Activated CD4-positive, alpha-beta T cell treated with anti-CD3 and anti-CD28 coated beads, Interleukin-10, Interleukin-2, amounts not matched to agents 100 ng/mL and 50 ng/mL, durations not matched to agents 16 hours and 8 hours (primary cell): ENCODE results near the gene CDH7.

Experiments used
- DNase-seq: peaks from one replicate; pipeline ENCODE4 v3.0.0-alpha.2; 2020

The CDH7 gene, protein sequence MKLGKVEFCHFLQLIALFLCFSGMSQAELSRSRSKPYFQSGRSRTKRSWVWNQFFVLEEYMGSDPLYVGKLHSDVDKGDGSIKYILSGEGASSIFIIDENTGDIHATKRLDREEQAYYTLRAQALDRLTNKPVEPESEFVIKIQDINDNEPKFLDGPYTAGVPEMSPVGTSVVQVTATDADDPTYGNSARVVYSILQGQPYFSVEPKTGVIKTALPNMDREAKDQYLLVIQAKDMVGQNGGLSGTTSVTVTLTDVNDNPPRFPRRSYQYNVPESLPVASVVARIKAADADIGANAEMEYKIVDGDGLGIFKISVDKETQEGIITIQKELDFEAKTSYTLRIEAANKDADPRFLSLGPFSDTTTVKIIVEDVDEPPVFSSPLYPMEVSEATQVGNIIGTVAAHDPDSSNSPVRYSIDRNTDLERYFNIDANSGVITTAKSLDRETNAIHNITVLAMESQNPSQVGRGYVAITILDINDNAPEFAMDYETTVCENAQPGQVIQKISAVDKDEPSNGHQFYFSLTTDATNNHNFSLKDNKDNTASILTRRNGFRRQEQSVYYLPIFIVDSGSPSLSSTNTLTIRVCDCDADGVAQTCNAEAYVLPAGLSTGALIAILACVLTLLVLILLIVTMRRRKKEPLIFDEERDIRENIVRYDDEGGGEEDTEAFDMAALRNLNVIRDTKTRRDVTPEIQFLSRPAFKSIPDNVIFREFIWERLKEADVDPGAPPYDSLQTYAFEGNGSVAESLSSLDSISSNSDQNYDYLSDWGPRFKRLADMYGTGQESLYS

GRCh38 chr18:65750389-65751154 lies at the start of gene CDH7:
Gene CDH7 (plus strand): TSS chr18:65751012. CDS start chr18:65762843, 11,831 bp downstream.
- no peak for DNase-seq

GRCh38 chr18:65704046-65704445 lies 46.8 kb upstream of the CDH7 start:
- no peak for DNase-seq

- DNase-seq = no peak
Measured at GRCh38 chr18:65706646-65707045, 44.2 kb upstream of the CDH7 start.

GRCh38 chr18:65711493-65711892 lies 39.3 kb upstream of the CDH7 start:
- no peak for DNase-seq

DNA sequence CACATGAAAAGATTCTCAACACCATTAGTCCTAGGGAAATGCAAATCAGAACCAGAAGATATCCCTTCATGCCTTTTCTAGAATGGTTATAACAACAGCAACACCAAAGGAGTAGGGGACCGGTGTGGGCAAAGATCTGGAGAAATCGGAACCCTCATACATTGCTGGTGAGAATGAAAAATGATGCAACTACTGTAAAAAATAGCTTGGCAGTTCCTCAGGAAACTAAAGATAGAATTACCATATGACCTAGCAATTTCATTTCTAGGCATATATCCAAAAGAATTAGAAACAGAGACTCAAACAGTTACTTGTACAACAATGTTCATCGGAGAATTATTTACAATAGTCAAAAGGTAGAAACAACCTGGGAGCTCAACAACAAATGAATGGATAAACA lies 29.2 kb upstream of the CDH7 start:
- no peak for DNase-seq

DNA sequence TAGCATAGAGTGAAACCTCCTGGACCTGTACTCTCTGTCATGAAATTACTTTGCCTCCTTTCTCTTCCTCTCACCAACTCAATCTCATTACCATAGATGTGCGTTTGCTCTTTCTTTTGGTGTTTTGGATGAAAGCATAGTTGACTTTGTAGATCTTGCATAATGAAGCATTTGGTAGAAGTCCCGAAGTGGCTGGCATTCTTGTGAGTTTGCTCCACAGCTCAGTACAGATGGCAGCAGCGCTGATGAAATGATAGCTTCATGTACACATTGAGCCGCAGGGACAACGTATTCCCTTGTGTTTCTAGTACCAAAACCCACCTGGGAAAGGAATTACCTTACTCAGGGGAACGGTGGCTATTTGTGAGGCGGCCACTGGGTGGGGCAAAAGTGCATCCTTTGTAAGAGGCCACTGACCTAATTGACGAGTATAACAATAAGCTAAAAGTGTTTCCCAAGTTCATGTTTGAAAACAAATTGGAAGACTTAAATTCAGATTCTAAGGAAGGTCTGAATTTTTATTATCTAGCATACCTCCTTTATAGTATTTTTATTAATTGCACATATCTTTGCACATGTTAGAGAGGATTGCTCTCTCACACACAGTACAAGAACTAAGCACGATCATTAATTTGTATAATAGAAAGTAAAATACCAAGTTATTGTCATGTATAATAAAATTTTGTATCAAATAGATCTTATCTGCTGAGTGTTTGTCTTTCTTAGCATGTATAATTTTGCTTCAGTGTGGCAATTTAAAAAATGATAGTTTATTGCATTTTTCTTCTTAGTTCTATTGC lies 25.4 kb upstream of the CDH7 start:
- no peak for DNase-seq

GRCh38 chr18:65735155-65735554 lies 15.7 kb upstream of the CDH7 start:
- DNase-seq = no peak

DNA sequence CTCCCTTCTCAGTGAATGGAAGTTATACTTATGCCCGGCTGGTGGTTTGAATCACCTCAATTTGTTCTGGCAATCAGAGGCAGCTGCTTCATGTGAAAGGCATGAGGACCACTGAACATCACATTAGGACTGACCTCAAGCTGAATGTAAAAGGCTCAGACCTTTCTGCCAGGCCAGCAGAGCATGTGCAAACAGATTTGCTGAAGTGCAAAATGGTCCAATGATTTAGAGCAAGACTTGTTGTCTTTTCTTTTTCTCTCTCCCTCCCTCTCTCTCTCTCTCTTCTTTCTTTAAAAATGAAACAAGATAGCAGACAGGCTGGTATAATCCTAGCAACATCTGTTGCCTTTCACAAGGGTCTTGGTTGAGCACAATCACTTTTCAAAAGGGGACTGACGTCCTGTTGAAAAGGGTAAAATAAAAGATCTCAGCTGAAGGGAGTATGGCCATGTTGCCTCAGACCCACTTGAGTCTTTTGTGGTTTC lies 13.3 kb upstream of the CDH7 start:
- no peak for DNase-seq

- DNase-seq = no peak
Measured at GRCh38 chr18:65746936-65747335, 3.9 kb upstream of the CDH7 start.

DNA sequence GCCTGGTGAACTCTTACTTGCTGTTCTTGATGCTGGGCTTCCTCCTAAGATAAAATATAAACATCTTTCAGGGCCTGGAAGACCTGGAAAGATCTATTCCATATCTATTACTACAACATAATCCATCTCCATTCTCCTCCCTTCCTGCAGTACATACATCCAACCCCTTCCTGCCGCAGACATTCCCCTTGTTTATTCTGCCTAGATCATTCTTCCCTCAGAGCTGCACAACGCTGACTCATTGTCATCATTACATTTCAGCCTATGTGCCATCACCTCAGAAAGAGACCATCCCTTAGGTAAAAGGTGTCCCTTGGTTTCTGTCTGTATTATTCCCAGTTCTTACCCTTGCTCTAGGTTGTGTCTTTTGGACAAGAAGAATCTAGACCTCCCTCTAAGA lies 2.5 kb upstream of the CDH7 start:
- no peak for DNase-seq

DNA sequence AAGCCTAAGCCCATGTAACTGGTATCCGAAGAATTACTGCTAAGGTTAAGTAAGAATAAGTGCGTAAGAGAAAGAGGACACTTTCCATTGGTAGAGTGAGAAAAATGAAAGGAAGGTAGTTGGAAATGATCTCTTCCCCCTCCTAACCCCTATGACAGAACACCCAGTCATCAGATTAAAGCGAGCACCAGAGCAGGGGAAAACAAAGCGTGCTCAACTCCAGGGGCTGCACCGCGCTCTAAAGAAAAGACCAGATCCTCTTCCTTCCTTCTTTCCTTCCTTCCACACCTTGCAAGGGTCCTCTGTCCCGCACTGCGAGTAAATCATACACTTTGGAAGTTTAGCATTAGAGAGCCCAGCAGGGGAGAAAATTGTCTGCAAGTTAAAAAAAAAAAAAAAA lies 971 bp upstream of the CDH7 start:
- no peak for DNase-seq

DNA sequence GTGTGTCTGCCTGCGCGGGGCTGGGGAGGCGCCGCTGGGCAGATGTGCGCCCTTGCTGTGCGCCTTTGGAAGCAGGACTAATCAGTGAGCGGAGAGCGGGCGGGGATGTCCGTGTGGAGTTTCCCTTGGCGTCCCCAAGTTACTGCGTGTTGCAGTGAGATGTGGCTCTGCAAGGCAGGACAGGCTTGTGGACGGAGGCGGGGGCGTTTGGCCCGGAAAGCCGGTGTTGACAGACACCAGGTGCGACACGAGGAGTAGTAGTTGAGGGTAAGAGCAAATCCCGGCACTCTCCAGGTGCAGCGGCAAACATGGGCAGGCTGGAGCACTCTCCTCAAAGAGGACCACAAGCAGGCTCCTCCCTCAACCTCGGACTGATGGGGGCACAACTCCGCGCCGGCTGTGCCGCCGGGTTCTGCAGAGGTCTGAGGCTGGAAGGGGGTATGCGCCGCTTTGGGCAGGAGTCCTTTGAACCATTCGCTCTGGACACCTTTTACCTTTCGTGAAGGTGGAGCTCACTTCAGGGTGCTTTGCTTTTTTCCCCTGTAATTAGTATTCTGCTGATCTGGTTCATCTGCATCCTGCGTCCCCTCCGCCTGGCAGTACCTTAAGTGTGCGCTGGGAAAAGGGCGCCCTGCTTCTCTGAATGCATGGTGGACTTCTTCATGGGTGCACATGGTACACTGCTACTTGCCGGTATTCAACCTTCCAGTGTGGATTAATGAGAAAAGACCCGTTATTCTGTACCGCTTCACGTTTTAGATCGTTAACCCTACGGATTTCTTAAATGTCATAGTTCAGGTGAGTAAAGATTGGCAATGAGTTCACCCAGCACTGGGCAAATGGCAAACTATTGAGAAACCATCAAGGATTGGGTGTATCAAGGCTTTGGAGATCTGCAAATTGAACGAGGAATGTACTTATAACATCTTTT lies 608 bp downstream of the CDH7 start:
- no peak for DNase-seq

- DNase-seq = no peak
Measured at GRCh38 chr18:65752625-65753325, 2.0 kb downstream of the CDH7 start.

DNA sequence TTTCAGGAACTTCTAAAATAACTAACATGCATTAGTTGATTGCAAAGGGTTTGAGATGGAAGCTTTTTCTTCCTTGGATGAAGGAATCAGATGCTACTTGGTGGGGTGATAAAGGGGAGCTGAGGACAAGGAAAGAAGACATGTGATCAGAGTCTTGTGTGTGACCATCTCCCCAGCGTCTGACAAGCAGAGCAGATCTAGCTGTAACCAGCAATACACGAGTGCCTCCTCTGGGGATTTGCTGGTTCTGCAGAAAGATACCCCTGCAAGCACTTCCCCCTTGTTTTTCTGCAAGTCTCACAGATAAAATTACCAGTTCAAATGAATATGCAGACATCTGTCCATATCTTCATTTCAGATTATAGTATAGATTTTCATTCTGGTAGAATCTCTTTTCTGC lies 2.7 kb downstream of the CDH7 start:
- peak; percentile 11 for DNase-seq

DNA sequence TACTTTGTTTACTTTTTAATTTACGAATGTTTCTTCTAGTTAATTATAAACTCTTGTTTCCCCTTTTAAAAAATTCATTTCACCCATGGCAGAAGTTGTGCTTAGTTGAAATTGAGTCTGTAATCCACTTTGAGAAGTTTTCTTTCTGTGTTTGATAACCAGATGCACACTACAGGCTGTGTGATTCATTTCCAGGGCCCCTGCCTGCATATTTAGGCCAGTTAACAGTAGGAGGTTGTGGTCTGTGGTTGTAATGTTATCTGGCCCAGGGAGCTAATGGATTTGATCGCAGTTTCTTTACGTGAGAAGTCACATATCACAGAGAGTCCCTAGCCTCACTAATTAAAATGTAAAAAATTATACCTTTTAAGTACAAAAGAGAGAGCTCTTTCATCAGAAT lies 3.3 kb downstream of the CDH7 start:
- DNase-seq = no peak

DNA sequence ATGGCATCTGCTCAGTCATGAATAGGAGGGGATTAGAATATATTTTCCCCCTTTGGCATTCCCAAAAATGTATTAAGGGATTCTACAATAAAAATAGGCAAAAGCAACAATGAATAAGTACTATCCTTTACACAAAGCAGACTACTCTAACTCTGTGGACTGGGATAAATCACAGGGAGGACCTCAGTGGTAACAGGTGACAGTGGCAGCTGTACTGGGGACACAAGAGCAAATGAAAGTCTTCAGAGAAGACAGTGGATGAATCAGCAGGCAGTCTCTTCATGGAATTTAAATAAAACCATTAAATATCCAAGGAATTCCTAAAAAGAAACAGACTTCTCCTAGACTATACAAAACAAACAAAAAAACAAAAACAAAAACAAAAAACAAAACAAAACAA lies 4.8 kb downstream of the CDH7 start:
- no peak for DNase-seq

DNA sequence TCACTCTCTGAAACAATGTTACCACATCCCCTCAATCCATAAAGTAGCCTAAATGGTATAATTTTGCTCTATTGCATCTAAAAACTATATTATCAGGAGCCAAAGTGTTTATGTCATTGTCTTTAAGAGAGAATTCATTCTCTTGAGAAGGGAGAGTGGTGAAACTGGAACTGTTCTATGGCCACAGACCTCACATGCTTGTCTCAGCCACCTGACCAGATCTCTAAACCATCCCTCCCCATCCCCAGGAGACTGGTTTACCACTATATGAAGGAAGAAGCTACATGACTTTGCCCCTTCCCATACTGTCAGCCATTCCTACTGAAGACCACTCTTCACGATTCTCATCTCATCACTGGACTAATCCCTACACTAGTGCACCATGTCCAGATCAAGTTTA lies 9.6 kb downstream of the CDH7 start:
- no peak for DNase-seq

GRCh38 chr18:65761636-65762295 lies 11.0 kb downstream of the CDH7 start:
- DNase-seq = no peak

GRCh38 chr18:65762556-65762955 lies 11.7 kb downstream of the CDH7 start:
- no peak for DNase-seq

- DNase-seq = no peak
Measured at GRCh38 chr18:65767406-65767805, 16.6 kb downstream of the CDH7 start.
